GM21360 (cell line): Measurements from ENCODE around the gene ABCB1.

Experiments used
- ATAC-seq: cut with Tn5 transposase; IDR thresholded peaks from one replicate; pipeline ENCODE4 v1.9.1; 2021; ENCODE audit warnings: mild to moderate bottlenecking, moderate library complexity; ENCODE audit not compliant: unreplicated experiment

ABCB1 gene

GRCh38 chr7:87600130-87601124 lies at the start of gene ABCB1:
TSS of gene ABCB1 (minus strand) at chr7:87600884. CDS start at chr7:87600184, 700 bp downstream.
- ATAC-seq: peak; percentile 76

GRCh38 chr7:87648316-87648715 lies 47.6 kb upstream of the ABCB1 start:
- ATAC-seq: no peak

GRCh38 chr7:87645446-87645845 lies 44.8 kb upstream of the ABCB1 start:
- ATAC-seq: no peak

GRCh38 chr7:87635921-87636320 lies 35.2 kb upstream of the ABCB1 start:
- no peak for ATAC-seq

GRCh38 chr7:87628780-87629569 lies 28.3 kb upstream of the ABCB1 start:
- ATAC-seq: peak; percentile 28

- ATAC-seq: peak; percentile 22
Observed at GRCh38 chr7:87627634-87627994, 26.9 kb upstream of the ABCB1 start.

GRCh38 chr7:87625101-87625500 lies 24.4 kb upstream of the ABCB1 start:
- ATAC-seq: no peak

- ATAC-seq: no peak
Observed at GRCh38 chr7:87624628-87625027, 23.9 kb upstream of the ABCB1 start.

- ATAC-seq: no peak
Observed at GRCh38 chr7:87615197-87615596, 14.5 kb upstream of the ABCB1 start.

GRCh38 chr7:87609916-87610315 lies 9.2 kb upstream of the ABCB1 start:
- ATAC-seq: no peak

GRCh38 chr7:87608431-87608830 lies 7.7 kb upstream of the ABCB1 start:
- no peak for ATAC-seq

GRCh38 chr7:87604264-87604663 lies 3.6 kb upstream of the ABCB1 start:
- ATAC-seq: no peak

- peak; percentile 94 for ATAC-seq
Observed at GRCh38 chr7:87599336-87599735, 1.3 kb downstream of the ABCB1 start.

GRCh38 chr7:87598234-87599009 lies 2.3 kb downstream of the ABCB1 start:
- no peak for ATAC-seq

- no peak for ATAC-seq
Observed at GRCh38 chr7:87596696-87597095, 4.0 kb downstream of the ABCB1 start.

- no peak for ATAC-seq
Observed at GRCh38 chr7:87596136-87596535, 4.5 kb downstream of the ABCB1 start.

- ATAC-seq: no peak
Observed at GRCh38 chr7:87592300-87592699, 8.4 kb downstream of the ABCB1 start.

- ATAC-seq: no peak
Observed at GRCh38 chr7:87591211-87591610, 9.5 kb downstream of the ABCB1 start.

- ATAC-seq: no peak
Observed at GRCh38 chr7:87590578-87590977, 10.1 kb downstream of the ABCB1 start.

GRCh38 chr7:87589631-87590030 lies 11.1 kb downstream of the ABCB1 start:
- no peak for ATAC-seq

GRCh38 chr7:87581723-87582122 lies 19.0 kb downstream of the ABCB1 start:
- ATAC-seq: no peak
